Hepatocyte (in vitro differentiated cells): ENCODE data around the gene F8A2.
"Not testable (repeated sequence)": the region's sequence is repeated elsewhere in the genome, so short reads cannot be mapped to it uniquely, and the experiment has no call there.

Experiments used
- EZH2 ChIP-seq: fragments of 200-600 bp; sonication (generic); IDR thresholded peaks from 2 replicates; pipeline ENCODE4 v1.6.1; 2016; ENCODE audit warnings: antibody characterized with exemption, mild to moderate bottlenecking, borderline replicate concordance
- EZH2phosphoT487 ChIP-seq: fragments of 200-600 bp; sonication (generic); IDR thresholded peaks from one replicate; pipeline ENCODE4 v1.6.1; 2018; ENCODE audit warnings: antibody characterized with exemption, mild to moderate bottlenecking, low read depth, moderate library complexity; ENCODE audit not compliant: unreplicated experiment, severe bottlenecking
- TF ChIP-seq, protein P1 (sequence below): fragments of 200-600 bp; sonication (generic); IDR thresholded peaks from 2 replicates; pipeline ENCODE4 v1.5.1; 2016; ENCODE audit warnings: antibody characterized with exemption, mild to moderate bottlenecking; ENCODE audit not compliant: poor library complexity

DNA sequence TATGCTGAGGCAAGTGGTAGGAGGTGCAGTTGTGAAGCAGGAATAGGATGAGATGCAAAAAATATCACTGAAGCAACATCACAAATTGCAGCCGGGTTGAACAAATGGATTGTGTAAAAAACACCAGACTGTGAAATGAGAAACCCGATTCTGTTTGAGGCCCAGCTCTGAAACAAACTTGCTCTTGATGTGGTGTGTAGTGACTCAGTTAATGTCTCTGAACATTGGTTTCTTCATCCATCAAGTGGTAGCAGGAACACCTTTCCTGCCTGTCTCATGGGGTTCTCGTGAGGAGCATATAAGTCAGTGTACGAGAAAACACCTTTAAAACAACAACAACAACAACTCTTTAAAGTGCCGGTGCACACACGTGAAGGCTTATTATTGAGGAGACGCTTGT, 18.2 kb upstream of the F8A2 start:
- TF ChIP-seq, protein P1, sequence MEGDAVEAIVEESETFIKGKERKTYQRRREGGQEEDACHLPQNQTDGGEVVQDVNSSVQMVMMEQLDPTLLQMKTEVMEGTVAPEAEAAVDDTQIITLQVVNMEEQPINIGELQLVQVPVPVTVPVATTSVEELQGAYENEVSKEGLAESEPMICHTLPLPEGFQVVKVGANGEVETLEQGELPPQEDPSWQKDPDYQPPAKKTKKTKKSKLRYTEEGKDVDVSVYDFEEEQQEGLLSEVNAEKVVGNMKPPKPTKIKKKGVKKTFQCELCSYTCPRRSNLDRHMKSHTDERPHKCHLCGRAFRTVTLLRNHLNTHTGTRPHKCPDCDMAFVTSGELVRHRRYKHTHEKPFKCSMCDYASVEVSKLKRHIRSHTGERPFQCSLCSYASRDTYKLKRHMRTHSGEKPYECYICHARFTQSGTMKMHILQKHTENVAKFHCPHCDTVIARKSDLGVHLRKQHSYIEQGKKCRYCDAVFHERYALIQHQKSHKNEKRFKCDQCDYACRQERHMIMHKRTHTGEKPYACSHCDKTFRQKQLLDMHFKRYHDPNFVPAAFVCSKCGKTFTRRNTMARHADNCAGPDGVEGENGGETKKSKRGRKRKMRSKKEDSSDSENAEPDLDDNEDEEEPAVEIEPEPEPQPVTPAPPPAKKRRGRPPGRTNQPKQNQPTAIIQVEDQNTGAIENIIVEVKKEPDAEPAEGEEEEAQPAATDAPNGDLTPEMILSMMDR = not testable (repeated sequence)
- TF ChIP-seq EZH2, EZH2phosphoT487: not testable (repeated sequence)
